GM12878 (cell line): ENCODE measurements around the gene NUBP1.

Experiments used
- FOXM1 ChIP-seq: IDR thresholded peaks from 2 replicates; pipeline ENCODE4 v1.6.1; 2012; ENCODE audit warnings: low read depth, mild to moderate bottlenecking, inconsistent platforms, low read length, moderate library complexity
- MTA3 ChIP-seq: IDR thresholded peaks from 2 replicates; pipeline ENCODE4 v1.6.1; 2012; ENCODE audit warnings: low read length, inconsistent platforms, borderline replicate concordance
- MYC ChIP-seq: IDR thresholded peaks from 2 replicates; pipeline ENCODE4 v1.6.1; 2011; ENCODE audit warnings: mild to moderate bottlenecking, low read length, moderate library complexity, inconsistent platforms; ENCODE audit not compliant: insufficient read depth, insufficient replicate concordance, insufficient read length, severe bottlenecking
- PAX8 ChIP-seq: fragments of 450-650 bp; IDR thresholded peaks from 2 replicates; pipeline ENCODE4 v1.6.1; 2017; ENCODE audit warnings: mild to moderate bottlenecking, moderate library complexity
- POLR2AphosphoS5 ChIP-seq: IDR thresholded peaks from 2 replicates; pipeline ENCODE4 v1.6.1; 2011; ENCODE audit warnings: mild to moderate bottlenecking, low read length, inconsistent platforms
- SP1 ChIP-seq: IDR thresholded peaks from one replicate; pipeline ENCODE4 v1.6.1; 2011; ENCODE audit warnings: low read depth, low read length
- SPI1 ChIP-seq: IDR thresholded peaks from 2 replicates; pipeline ENCODE4 v1.6.1; 2011; ENCODE audit warnings: low read depth, mild to moderate bottlenecking, low read length, moderate library complexity, borderline replicate concordance; ENCODE audit not compliant: insufficient read depth
- TAF1 ChIP-seq: IDR thresholded peaks from 2 replicates; pipeline ENCODE4 v1.6.1; 2011; ENCODE audit warnings: mild to moderate bottlenecking, low read depth, low read length, borderline replicate concordance
- TF ChIP-seq, protein P1 (sequence below): fragments of 450-650 bp; IDR thresholded peaks from 2 replicates; pipeline ENCODE4 v1.6.1; 2016; ENCODE audit warnings: mild to moderate bottlenecking
- TF ChIP-seq, protein P2 (sequence below), 3 experiments: IDR thresholded peaks in 2 of 3; conservative IDR thresholded peaks in 1 of 3; 2 replicates each; pipeline ENCODE4 v1.5.1; 2011; ENCODE audit warnings: low read depth in 3 of 3, low read length in 3 of 3, mild to moderate bottlenecking in 3 of 3, control low read depth in 2 of 3, moderate library complexity in 2 of 3, inconsistent platforms in 1 of 3, mixed read lengths in 1 of 3; ENCODE audit not compliant: control insufficient read depth in 2 of 3, insufficient read depth in 1 of 3; ENCODE audit errors: extremely low read depth in 1 of 3

DNA sequence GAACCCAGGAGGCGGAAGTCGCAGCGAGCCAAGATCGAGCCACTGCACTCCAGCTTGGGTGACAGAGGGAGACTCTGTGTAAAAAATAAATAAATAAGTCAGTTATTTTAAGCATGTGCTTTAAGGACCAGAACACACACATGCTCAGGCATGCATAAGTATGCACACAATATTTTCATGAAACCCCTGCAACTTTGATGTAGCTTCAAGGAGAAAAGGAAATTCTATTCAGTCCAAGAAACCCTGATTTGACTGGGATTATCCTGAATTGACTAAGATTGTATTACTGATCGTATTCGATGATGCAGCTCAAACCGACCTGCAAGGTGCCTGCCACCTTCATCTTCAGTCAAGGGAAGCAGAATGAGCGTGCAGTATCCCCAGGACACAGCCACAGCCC, 49.8 kb upstream of the NUBP1 start:
- TF ChIP-seq TAF1 (no peak), MYC (no peak), SP1 (no peak), MTA3 (no peak), SPI1 (no peak), POLR2AphosphoS5 (no peak), FOXM1 (no peak), PAX8 (no peak)
- TF ChIP-seq, protein P1, sequence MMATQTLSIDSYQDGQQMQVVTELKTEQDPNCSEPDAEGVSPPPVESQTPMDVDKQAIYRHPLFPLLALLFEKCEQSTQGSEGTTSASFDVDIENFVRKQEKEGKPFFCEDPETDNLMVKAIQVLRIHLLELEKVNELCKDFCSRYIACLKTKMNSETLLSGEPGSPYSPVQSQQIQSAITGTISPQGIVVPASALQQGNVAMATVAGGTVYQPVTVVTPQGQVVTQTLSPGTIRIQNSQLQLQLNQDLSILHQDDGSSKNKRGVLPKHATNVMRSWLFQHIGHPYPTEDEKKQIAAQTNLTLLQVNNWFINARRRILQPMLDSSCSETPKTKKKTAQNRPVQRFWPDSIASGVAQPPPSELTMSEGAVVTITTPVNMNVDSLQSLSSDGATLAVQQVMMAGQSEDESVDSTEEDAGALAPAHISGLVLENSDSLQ = no peak
- TF ChIP-seq, protein P2, sequence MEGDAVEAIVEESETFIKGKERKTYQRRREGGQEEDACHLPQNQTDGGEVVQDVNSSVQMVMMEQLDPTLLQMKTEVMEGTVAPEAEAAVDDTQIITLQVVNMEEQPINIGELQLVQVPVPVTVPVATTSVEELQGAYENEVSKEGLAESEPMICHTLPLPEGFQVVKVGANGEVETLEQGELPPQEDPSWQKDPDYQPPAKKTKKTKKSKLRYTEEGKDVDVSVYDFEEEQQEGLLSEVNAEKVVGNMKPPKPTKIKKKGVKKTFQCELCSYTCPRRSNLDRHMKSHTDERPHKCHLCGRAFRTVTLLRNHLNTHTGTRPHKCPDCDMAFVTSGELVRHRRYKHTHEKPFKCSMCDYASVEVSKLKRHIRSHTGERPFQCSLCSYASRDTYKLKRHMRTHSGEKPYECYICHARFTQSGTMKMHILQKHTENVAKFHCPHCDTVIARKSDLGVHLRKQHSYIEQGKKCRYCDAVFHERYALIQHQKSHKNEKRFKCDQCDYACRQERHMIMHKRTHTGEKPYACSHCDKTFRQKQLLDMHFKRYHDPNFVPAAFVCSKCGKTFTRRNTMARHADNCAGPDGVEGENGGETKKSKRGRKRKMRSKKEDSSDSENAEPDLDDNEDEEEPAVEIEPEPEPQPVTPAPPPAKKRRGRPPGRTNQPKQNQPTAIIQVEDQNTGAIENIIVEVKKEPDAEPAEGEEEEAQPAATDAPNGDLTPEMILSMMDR (IDR thresholded peaks at IDR 0.05 in 2 of 3, conservative IDR thresholded peaks at IDR 0.05 in 1 of 3; ENCODE audit: control insufficient read depth in 2 of 3, extremely low read depth in 1 of 3, insufficient read depth in 1 of 3, low read depth in 3 of 3, low read length in 3 of 3) = no peak
